ENCODE measurements around the gene HORMAD2. TPM values are rescaled to one million over a fixed set of nuclear protein-coding genes. Genes with fewer than 3 reads are reported as not detected.

HORMAD2 gene
- total and polyA plus RNA-seq, 9 of the 15 experiments (the other 6 are each of a cell fraction or from before 2014, with no cell fraction given), result not detected

DNA sequence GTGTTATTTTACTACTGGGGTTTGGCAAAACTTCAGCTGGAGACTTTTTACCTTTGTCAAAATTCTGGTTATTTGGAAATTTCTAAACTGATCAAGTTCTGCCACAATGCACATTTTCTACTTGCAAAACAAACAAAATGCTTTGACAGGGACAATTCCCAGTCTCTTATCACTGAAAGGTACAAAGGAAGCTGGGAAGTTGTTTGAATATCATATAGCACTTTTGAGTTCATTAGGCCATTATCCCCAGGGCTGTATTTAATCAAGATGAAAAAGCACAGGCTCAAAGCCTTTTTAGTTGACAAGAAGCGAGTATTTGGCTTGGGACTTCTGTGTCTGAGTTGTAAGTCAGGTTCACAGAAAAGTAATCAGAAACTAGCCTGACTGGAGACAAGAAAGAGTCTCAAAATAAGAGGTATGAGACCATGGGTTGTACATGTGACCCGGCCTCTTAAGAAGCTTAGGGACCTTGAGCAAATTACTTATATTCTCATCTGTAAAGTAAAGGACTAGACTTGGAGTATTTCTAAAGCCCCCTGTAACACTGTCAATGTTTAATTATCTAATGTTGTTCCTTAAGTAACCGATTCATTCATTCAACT, 2.9 kb upstream of the HORMAD2 start:
- no peak overlapping the region for H3K4me2 ChIP-seq (ENCODE audit: insufficient read depth, low read length)
- no peaks in the 10 kb centered on the region for H4K20me1 ChIP-seq (replicated peaks; ENCODE audit: control insufficient read depth, insufficient read depth, low read length)
- POLR2A ChIA-PET, result no interaction called here
- 0% methylated on average over 3 of the region's 3 CpGs for WGBS (ENCODE audit: insufficient coverage, low coverage, missing lambda C conversion rate)
- H3K9me1 ChIP-seq (ENCODE audit: control insufficient read depth, insufficient read depth, low read length), result no peaks in the 10 kb centered on the region
- BruUV-seq (replicated peaks), result no TSS peak
- intact Hi-C loops (cut with micrococcal nuclease), result no loop called here
- H3K4me3 ChIP-seq, result no peak overlapping the region
- H3K4me1 ChIP-seq (replicated peaks in 1 of 2; ENCODE audit: control insufficient read depth in 2 of 2, insufficient read depth in 2 of 2, low read length in 2 of 2), result peaks cover 0 to 4% of the 10 kb centered on the region in 2 experiments; a peak in 1 of 5 replicates
- no peaks in the 10 kb centered on the region for H3K79me2 ChIP-seq (ENCODE audit: control insufficient read depth, insufficient read depth, low read length)
- in situ Hi-C loops (cut with MboI), result loop anchor here (25.0 kb wide), 1 partner anchor 390 kb away; no protein-coding TSS in a partner anchor
- H3K27ac ChIP-seq (ENCODE audit: extremely low read depth, low read depth, low read length), result no peak overlapping the region
- peaks cover 8 to 9% of the 10 kb centered on the region in 2 experiments; a peak in 4 of 5 replicates for H3K27me3 ChIP-seq (ENCODE audit: control insufficient read depth in 2 of 2, insufficient read depth in 2 of 2, low read length in 2 of 2)
- FAIRE-seq, result no peak
- no peak overlapping the region for H2AFZ ChIP-seq (ENCODE audit: low read depth, low read length)
- DNase-seq (ENCODE audit: extremely low read depth in 1 of 4, low spot score in 3 of 4), result no peak
- H3K36me3 ChIP-seq (ENCODE audit: control insufficient read depth, insufficient read depth, low read length), result no peaks in the 10 kb centered on the region
- CTCF ChIA-PET (ENCODE audit: low intra/inter-chr PET ratio), result no interaction called here
- TF ChIP-seq SIN3B (IDR thresholded peaks at IDR 0.05; ENCODE audit: low read depth) (no peak), HMGN3 (IDR thresholded peaks at IDR 0.05; ENCODE audit: borderline replicate concordance, extremely low read depth, insufficient read length, low read depth, low read length) (no peak), IFI16 (CRISPR knock-in tag; IDR thresholded peaks at IDR 0.05) (no peak), ZNF431 (CRISPR knock-in tag; IDR thresholded peaks at IDR 0.05) (no peak), CC2D1A (IDR thresholded peaks at IDR 0.05) (no peak), SIRT6 (IDR thresholded peaks at IDR 0.05; ENCODE audit: low read depth, low read length) (no peak), KAT2B (IDR thresholded peaks at IDR 0.05; ENCODE audit: low read depth, low read length) (no peak), ATF7 (IDR thresholded peaks at IDR 0.05) (no peak), ZNF785 (CRISPR knock-in tag; IDR thresholded peaks at IDR 0.05) (no peak), BDP1 (IDR thresholded peaks at IDR 0.05; ENCODE audit: insufficient read depth, insufficient read length) (no peak), TFAM (CRISPR knock-in tag; conservative IDR thresholded peaks at IDR 0.05) (no peak), PRPF4 (IDR thresholded peaks at IDR 0.05; ENCODE audit: insufficient read depth, low read depth, low read length, poor library complexity, severe bottlenecking) (no peak), IRF2 (CRISPR knock-in tag; IDR thresholded peaks at IDR 0.05) (no peak)
- no peak for ATAC-seq
- no peaks in the 10 kb centered on the region for H3K9me3 ChIP-seq (replicated peaks; ENCODE audit: control insufficient read depth, insufficient read depth, low read depth, low read length)
- no peak overlapping the region for H3K9ac ChIP-seq (ENCODE audit: insufficient read depth in 1 of 2, low read depth in 2 of 2, low read length in 2 of 2)
